ENCODE data around the gene THRSP. TPM values are rescaled to one million over a fixed set of nuclear protein-coding genes. Genes with fewer than 3 reads are reported as not detected.

Gene THRSP
- total RNA-seq, 1 experiment from 2014 or later: 0.25 TPM

- BruUV-seq (replicated peaks): no TSS peak
- intact Hi-C loops (cut with micrococcal nuclease; ENCODE audit: unreplicated experiment): no loop called here
- peaks cover 15% of the 10 kb centered on the region for H3K4me1 Mint-ChIP-seq (ENCODE audit: low read depth, unreplicated experiment)
- H3K9me3 Mint-ChIP-seq (ENCODE audit: unreplicated experiment): no peaks in the 10 kb centered on the region
- TF ChIP-seq CTCF (IDR thresholded peaks at IDR 0.05; ENCODE audit: insufficient read depth in 1 of 2, low read depth in 1 of 2, low read length in 1 of 2, severe bottlenecking in 1 of 2, unreplicated experiment in 1 of 2): no peak
- ChIA-PET CTCF (interaction anchor here (0.7 kb wide), 1 partner anchor 28 kb away, joined by 5 read pairs; no protein-coding TSS in a partner anchor), POLR2A (interaction anchor here (1.0 kb wide), 1 partner anchor 43 kb away, joined by 3 read pairs; no protein-coding TSS in a partner anchor)
- H3K27me3 ChIP-seq (replicated peaks; ENCODE audit: control insufficient read depth, insufficient read depth, low read length): no peaks in the 10 kb centered on the region
- H3K36me3 Mint-ChIP-seq (ENCODE audit: insufficient read depth, unreplicated experiment): no peaks in the 10 kb centered on the region
- H3K9me3 ChIP-seq: no peaks in the 10 kb centered on the region
- no peaks in the 10 kb centered on the region for H3K36me3 ChIP-seq (ENCODE audit: control insufficient read depth, insufficient read depth, low read length)
- DNase-seq: no peak
- no peak overlapping the region for H3K4me3 ChIP-seq (ENCODE audit: low read depth, low read length)
- H3K27ac Mint-ChIP-seq (ENCODE audit: unreplicated experiment): no peak overlapping the region
- no peaks in the 10 kb centered on the region for H3K4me1 ChIP-seq
- no peak overlapping the region for H3K4me3 Mint-ChIP-seq (ENCODE audit: unreplicated experiment)
- H3K27me3 Mint-ChIP-seq (ENCODE audit: insufficient read depth, unreplicated experiment): no peaks in the 10 kb centered on the region
Observed at GRCh38 chr11:78037825-78038620, 25.6 kb upstream of the THRSP start.

GRCh38 chr11:78038697-78039313 lies 24.9 kb upstream of the THRSP start:
- Mint-ChIP-seq H3K9me3 (ENCODE audit: unreplicated experiment) (no peaks in the 10 kb centered on the region), H3K36me3 (ENCODE audit: insufficient read depth, unreplicated experiment) (no peaks in the 10 kb centered on the region), H3K27ac (ENCODE audit: unreplicated experiment) (no peak overlapping the region), H3K4me1 (ENCODE audit: low read depth, unreplicated experiment) (peaks cover 15% of the 10 kb centered on the region), H3K4me3 (ENCODE audit: unreplicated experiment) (no peak overlapping the region), H3K27me3 (ENCODE audit: insufficient read depth, unreplicated experiment) (no peaks in the 10 kb centered on the region)
- intact Hi-C loops (cut with micrococcal nuclease; ENCODE audit: unreplicated experiment): no loop called here
- ChIA-PET CTCF (no interaction called here), POLR2A (no interaction called here)
- H3K27me3 ChIP-seq (replicated peaks; ENCODE audit: control insufficient read depth, insufficient read depth, low read length): no peaks in the 10 kb centered on the region
- BruUV-seq (replicated peaks): no TSS peak
- H3K36me3 ChIP-seq (ENCODE audit: control insufficient read depth, insufficient read depth, low read length): no peaks in the 10 kb centered on the region
- H3K4me1 ChIP-seq: no peaks in the 10 kb centered on the region
- H3K9me3 ChIP-seq: no peaks in the 10 kb centered on the region
- no peak for TF ChIP-seq CTCF (IDR thresholded peaks at IDR 0.05; ENCODE audit: insufficient read depth in 1 of 2, low read depth in 1 of 2, low read length in 1 of 2, severe bottlenecking in 1 of 2, unreplicated experiment in 1 of 2)
- H3K4me3 ChIP-seq (ENCODE audit: low read depth, low read length): no peak overlapping the region
- DNase-seq: no peak

GRCh38 chr11:78039391-78039918 lies 24.2 kb upstream of the THRSP start:
- Histone ChIP-seq H3K4me1 (no peaks in the 10 kb centered on the region), H3K9me3 (no peaks in the 10 kb centered on the region), H3K4me3 (ENCODE audit: low read depth, low read length) (no peak overlapping the region), H3K27me3 (replicated peaks; ENCODE audit: control insufficient read depth, insufficient read depth, low read length) (no peaks in the 10 kb centered on the region), H3K36me3 (ENCODE audit: control insufficient read depth, insufficient read depth, low read length) (no peaks in the 10 kb centered on the region)
- no peak for DNase-seq
- Mint-ChIP-seq H3K27me3 (ENCODE audit: insufficient read depth, unreplicated experiment) (no peaks in the 10 kb centered on the region), H3K36me3 (ENCODE audit: insufficient read depth, unreplicated experiment) (no peaks in the 10 kb centered on the region), H3K4me1 (ENCODE audit: low read depth, unreplicated experiment) (peaks cover 15% of the 10 kb centered on the region), H3K9me3 (ENCODE audit: unreplicated experiment) (no peaks in the 10 kb centered on the region), H3K4me3 (ENCODE audit: unreplicated experiment) (no peak overlapping the region), H3K27ac (ENCODE audit: unreplicated experiment) (no peak overlapping the region)
- no TSS peak for BruUV-seq (replicated peaks)
- no peak for TF ChIP-seq CTCF (IDR thresholded peaks at IDR 0.05; ENCODE audit: insufficient read depth in 1 of 2, low read depth in 1 of 2, low read length in 1 of 2, severe bottlenecking in 1 of 2, unreplicated experiment in 1 of 2)
- ChIA-PET POLR2A (interaction anchor here (1.2 kb wide), 1 partner anchor 45 kb away, joined by 6 read pairs; the partner anchor contains the start of gene INTS4), CTCF (no interaction called here)
- intact Hi-C loops (cut with micrococcal nuclease; ENCODE audit: unreplicated experiment): no loop called here
